Smooth muscle cell of bladder (primary cell): ENCODE measurements around the gene RGL2. TPM values are rescaled to one million over a fixed set of nuclear protein-coding genes. Genes with fewer than 3 reads are reported as not detected.

Experiments
- total RNA-seq: library from RNA; depleted of rRNA; stranded (reverse); fragments of >200 nt; gene quantifications from 2 replicates; pipeline ENCODE4 v1.2.3, GENCODE V29; 2014

The RGL2 gene, protein sequence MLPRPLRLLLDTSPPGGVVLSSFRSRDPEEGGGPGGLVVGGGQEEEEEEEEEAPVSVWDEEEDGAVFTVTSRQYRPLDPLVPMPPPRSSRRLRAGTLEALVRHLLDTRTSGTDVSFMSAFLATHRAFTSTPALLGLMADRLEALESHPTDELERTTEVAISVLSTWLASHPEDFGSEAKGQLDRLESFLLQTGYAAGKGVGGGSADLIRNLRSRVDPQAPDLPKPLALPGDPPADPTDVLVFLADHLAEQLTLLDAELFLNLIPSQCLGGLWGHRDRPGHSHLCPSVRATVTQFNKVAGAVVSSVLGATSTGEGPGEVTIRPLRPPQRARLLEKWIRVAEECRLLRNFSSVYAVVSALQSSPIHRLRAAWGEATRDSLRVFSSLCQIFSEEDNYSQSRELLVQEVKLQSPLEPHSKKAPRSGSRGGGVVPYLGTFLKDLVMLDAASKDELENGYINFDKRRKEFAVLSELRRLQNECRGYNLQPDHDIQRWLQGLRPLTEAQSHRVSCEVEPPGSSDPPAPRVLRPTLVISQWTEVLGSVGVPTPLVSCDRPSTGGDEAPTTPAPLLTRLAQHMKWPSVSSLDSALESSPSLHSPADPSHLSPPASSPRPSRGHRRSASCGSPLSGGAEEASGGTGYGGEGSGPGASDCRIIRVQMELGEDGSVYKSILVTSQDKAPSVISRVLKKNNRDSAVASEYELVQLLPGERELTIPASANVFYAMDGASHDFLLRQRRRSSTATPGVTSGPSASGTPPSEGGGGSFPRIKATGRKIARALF
- 11.4 and 17.9 TPM in 2 replicates for total RNA-seq

DNA sequence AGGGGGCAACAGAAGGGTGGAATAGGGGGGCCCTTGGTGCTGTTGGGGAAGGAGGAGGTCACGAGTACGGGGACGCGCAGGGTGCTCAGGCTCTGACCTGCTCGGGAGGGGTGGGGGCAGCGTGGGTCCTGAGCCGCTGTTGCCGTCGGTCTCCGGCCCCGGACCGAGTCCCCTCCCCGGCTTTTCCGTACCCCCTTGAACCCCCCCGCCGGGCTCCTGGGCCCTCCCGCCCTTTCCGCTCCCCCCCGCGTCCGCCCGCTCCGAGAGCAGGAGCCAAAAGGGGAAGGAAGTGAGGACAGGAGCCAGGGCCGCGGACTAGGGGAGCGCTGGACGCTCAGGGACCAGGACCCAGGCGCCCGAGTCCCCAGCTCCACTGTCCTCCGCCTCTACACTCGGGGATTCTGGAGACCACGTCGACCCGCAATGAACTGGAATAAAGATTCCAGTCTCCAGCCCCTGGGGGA is at the start of gene RGL2:
TSS of gene RGL2 (minus strand) at position 170 of the 464 bp plus-strand sequence. CDS start 332 bp downstream, outside the sequence.

DNA sequence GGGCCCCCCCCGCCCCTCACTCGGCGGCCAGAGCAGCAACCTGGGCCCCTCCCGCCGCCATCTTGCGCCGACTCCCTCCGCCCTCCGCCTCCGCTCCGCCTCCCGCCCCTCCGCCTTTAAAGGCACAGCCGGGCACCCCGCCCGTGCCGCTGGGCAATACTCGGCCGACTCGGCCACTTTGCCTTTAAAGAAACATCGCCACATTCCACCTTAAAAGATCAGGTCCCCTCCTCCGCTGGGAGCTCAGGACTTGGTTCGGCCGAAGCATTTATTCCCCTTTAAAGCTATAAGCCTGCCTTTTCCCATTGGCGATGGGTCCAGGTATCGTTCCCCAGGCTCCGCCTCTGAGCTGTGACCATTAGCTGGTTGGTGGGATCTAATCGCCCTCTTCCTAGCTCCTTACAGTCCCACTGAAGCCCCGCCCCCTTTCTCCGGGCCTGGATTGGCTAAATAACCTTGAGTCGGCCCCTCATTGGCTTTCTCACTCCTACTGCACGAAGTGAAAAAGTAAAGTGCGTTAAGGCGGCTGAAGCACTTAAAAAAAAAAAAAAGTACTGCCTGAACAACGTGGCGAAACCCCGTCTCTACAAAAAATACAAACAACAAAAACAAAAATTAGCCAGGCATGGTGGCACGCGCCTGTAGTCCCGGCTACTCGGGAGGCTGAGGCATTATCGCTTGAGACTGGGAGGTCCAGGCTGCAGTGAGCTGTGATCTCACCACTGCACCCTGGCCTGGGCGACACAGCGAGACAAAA is 19.1 kb upstream of the RGL2 start, which contains the start of gene ZBTB22:
TSS of gene ZBTB22 (minus strand) at position 76 of the 757 bp plus-strand sequence. CDS start 828 bp downstream, outside the sequence.

DNA sequence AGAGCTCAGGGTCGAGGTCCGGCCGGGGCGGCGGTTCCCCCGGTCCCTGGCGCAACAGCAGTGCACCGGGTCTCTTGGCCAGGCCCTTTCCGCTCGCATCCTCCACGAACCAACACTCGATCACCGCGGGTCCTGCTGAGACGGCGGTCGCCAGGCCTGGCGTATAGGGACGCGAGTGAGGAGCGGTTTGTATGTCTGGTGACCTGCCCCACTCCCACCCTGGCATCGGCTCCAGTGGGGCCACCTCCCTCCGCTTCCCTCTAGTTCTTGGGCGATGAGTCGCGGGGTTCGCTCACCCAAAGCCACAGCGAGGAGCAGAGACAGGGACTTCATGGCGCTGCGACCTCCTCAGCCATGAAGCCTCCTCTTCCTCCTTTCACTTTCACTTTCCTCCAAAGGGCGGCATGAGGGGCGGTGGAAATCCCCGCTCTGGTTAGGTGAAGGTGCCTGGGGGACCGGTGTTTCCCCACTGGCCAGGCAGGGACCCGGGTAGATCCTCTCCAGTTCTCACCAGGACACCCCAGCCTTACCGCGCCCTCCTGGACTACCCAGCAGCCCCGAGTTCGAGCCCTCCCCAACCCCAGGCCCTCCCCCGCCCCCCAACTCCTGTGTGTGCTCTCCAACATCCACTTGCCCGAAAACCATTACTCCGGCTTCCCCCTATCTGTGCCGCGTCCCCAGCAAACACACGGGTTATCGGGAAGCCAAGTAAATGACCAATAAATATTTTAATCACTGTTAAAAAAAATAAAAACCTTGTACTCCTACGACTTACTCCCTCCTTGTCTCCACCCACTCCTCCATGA is 15.2 kb upstream of the RGL2 start, which contains the start of gene TAPBP:
TSS of gene TAPBP (minus strand) at position 370 of the 806 bp plus-strand sequence. CDS start at position 333, 37 bp downstream.

DNA sequence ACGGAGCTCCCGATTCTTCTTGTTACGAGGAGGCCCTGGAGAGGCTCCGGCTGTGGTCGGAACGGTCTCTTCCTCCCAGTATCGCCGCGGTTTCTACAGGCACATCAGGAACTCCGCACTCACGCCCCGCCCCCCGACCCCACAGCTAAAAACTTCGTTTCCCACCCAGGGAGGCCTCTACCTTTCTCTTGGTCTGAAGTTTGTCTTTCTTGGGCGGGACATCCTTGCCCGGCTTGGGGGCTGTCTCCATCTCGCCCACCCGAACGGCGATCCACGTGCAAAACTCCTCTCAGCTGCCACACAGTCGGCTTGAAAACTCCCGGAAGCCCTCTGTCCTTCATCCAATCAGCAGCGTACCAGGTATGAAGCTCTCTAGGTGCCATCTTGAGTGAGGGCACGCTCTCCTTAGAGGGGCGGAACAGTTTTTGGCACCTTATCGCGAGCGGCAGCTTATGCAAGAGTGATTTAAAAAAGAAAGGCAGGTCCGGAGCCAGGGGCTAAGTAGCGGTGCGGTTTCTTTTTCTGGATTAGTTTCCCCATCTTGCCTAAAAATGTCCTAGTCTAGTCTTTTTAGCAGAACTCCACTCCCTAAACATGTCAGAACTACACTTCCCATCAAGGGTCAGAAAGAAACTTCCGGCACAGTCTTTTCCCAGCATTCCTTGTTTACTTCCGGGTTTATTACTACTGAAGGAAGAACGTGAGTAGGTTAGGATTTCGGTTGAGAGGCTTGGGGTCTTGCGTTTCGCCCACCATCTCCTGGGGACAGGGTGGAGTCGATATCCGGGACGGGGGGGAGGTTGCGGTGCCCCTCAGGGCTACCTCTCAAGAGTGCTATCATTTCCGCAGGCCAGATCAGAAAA is 9.6 kb downstream of the RGL2 start, which contains the start of the genes PFDN6 and WDR46:
TSS of gene PFDN6 (plus strand) at position 681 of the 863 bp plus-strand sequence. CDS start 256 bp downstream, outside the sequence.
TSS of gene WDR46 (minus strand) at position 319 of the 863 bp plus-strand sequence. CDS start at position 250, 69 bp downstream.

DNA sequence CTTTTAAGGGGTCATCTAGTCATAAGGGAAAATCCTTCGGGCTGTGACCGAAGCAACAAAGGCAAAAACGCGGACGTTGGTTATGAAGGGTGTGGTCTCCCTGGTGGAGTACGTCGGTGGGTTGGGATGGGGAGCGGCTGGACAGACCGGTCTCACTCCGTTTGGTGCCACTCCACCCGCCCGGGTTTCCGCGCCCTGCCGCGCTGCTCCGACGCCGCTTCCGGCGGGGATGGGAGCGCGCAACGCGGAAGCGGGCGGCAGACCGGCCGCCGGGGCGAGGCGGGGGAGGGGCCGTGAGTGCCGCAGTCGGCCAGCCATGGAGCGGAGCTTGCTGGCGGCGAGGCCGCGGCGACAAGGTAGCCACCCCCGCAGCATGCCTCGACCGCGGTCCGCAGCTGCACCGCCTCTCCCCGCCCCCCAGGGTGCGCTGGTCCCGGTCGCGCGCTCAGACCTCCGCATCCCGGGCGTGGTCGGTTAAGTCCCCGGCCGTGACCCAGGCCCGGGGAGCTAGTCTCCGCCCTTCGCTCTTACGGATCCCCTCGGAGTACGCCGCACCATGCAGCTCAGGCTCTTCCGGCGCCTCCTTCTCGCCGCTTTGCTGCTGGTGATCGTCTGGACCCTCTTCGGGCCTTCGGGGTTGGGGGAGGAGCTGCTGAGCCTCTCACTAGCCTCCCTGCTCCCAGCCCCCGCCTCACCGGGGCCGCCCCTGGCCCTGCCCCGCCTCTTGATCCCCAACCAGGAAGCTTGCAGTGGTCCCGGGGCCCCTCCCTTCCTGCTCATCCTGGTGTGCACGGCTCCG is 21.7 kb downstream of the RGL2 start, which contains the start of gene B3GALT4:
TSS of gene B3GALT4 (plus strand) at position 260 of the 799 bp plus-strand sequence. CDS start at position 557, 297 bp downstream.

DNA sequence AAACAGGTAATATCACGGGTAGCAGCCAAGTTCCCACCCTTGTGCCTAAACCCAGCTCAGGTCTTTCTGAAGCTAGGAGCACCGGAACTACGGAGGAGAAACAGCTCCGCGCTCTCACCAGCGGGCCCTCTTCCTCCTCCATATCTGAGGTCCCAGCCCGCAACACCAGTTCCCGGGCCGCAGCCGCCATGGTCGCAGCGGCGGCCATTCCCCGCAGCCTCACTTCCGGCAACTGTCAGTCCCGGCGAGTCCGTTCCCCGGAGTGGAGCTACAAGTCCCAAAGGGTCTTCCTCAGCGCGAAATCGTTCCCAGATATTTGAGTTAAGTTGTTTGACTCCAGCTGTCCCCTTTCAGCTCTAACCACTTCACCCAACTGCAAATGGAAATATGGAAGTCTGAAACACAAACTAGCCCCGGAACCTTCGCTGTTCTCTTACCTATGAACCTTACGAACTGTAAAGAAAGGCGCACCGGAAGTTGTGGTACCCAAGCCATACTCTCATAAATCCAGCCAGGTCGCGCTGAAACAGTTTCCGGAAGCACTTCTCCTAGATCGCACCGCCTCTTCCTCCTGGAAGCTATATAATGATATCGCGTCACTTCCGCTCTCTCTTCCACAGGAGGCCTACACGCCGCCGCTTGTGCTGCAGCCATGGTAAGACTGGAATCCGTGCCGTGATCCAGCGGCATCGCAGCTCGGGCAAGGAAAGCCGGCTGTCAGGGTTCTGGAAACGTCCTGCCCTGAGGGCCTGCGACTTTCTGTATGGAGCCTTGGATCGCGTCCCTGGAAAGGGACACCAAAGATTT is 27.1 kb downstream of the RGL2 start, which contains the start of the genes RPS18 and VPS52:
TSS of gene RPS18 (plus strand) at position 608 of the 807 bp plus-strand sequence. CDS start at position 653, 45 bp downstream.
TSS of gene VPS52 (minus strand) at position 409 of the 807 bp plus-strand sequence. CDS start at position 208, 201 bp downstream.

Other genes starting within 250 kb of the RGL2 start
- 2.8 TPM in 1 of 2 replicates, not detected in the other for gene HLA-DPA1, start 225.3 kb downstream of the RGL2 start, total RNA-seq
- gene HLA-DPB1, start 223.0 kb downstream of the RGL2 start, total RNA-seq = 2.3 and 15.9 TPM in 2 replicates
- gene COL11A2, start 106.5 kb downstream of the RGL2 start, total RNA-seq = 0.14 and 0.46 TPM in 2 replicates
- 20.8 and 23.5 TPM in 2 replicates for gene RXRB, start 98.3 kb downstream of the RGL2 start, total RNA-seq
- 169 and 203 TPM in 2 replicates for gene SLC39A7, start 98.1 kb downstream of the RGL2 start, total RNA-seq
- gene HSD17B8, start 94.3 kb downstream of the RGL2 start, total RNA-seq = 4.8 and 7.4 TPM in 2 replicates
- gene RING1, start 90.4 kb downstream of the RGL2 start, total RNA-seq = 26.2 and 38.6 TPM in 2 replicates
- gene VPS52, start 27.1 kb downstream of the RGL2 start, total RNA-seq = 36.6 and 36.8 TPM in 2 replicates
- 7,769 and 8,323 TPM in 2 replicates for gene RPS18, start 26.9 kb downstream of the RGL2 start, total RNA-seq
- gene B3GALT4, start 21.8 kb downstream of the RGL2 start, total RNA-seq = 7.1 and 8.8 TPM in 2 replicates
- 88.8 and 89.3 TPM in 2 replicates for gene WDR46, start 9.7 kb downstream of the RGL2 start, total RNA-seq
- gene PFDN6, start 9.3 kb downstream of the RGL2 start, total RNA-seq = 46.4 and 56.6 TPM in 2 replicates
- gene TAPBP, start 15.1 kb upstream of the RGL2 start, total RNA-seq = 44.2 and 51.1 TPM in 2 replicates
- gene ZBTB22, start 18.8 kb upstream of the RGL2 start, total RNA-seq = 18.6 and 20.2 TPM in 2 replicates
- 48.2 and 53.4 TPM in 2 replicates for gene DAXX, start 24.0 kb upstream of the RGL2 start, total RNA-seq
- 1.3 and 1.4 TPM in 2 replicates for gene KIFC1, start 92.9 kb upstream of the RGL2 start, total RNA-seq
- 17.1 and 20.0 TPM in 2 replicates for gene PHF1, start 112.1 kb upstream of the RGL2 start, total RNA-seq
- gene CUTA, start 119.2 kb upstream of the RGL2 start, total RNA-seq = 145 and 158 TPM in 2 replicates
- gene SYNGAP1, start 121.1 kb upstream of the RGL2 start, total RNA-seq = 1.7 and 3.9 TPM in 2 replicates
- 2.8 and 4.1 TPM in 2 replicates for gene ZBTB9, start 155.6 kb upstream of the RGL2 start, total RNA-seq